ENCODE results near the gene NQO1. TPM values are rescaled to one million over a fixed set of nuclear protein-coding genes. Genes with fewer than 3 reads are reported as not detected.

The NQO1 gene
- total and polyA plus RNA-seq, 2 of the 13 experiments (the other 11 are each of a cell fraction or from before 2014, with no cell fraction given) = 464 to 1,060 TPM

GRCh38 chr16:69761983-69762813, 35.8 kb upstream of the NQO1 start, which contains the start of gene WWP2 (continued):
- TF ChIP-seq ZNF891 (CRISPR knock-in tag; IDR thresholded peaks at IDR 0.05) (peak; percentile 91), SPEN (CRISPR knock-in tag; IDR thresholded peaks at IDR 0.05; ENCODE audit: low read depth) (peak; percentile 80), ARHGAP35 (CRISPR knock-in tag; IDR thresholded peaks at IDR 0.05; ENCODE audit: borderline replicate concordance) (no peak), ZNF577 (CRISPR knock-in tag; IDR thresholded peaks at IDR 0.05; ENCODE audit: borderline replicate concordance, low read depth) (no peak), PCBP2 (optimal IDR thresholded peaks at IDR 0.05; ENCODE audit: low read depth, low read length, poor library complexity, severe bottlenecking) (no peak), SKI (IDR thresholded peaks at IDR 0.05; ENCODE audit: partially characterized antibody) (peak; percentile 38), ZBTB21 (CRISPR knock-in tag; IDR thresholded peaks at IDR 0.05) (peak; percentile 32; the same call in 1 of the 2 replicates), HNRNPUL1 (IDR thresholded peaks at IDR 0.05; ENCODE audit: low read depth, low read length) (no peak), ZNF740 (CRISPR knock-in tag; IDR thresholded peaks at IDR 0.05) (peak; percentile 9; the same call in 1 of the 2 replicates), ZNF263 (CRISPR knock-in tag; IDR thresholded peaks at IDR 0.05) (peak; percentile 73), NR2F1 (CRISPR knock-in tag; IDR thresholded peaks at IDR 0.05) (peak in 1 of 2 experiments; percentile 59; a peak in 1 of 4 replicates), ZNF337 (CRISPR knock-in tag; IDR thresholded peaks at IDR 0.05; ENCODE audit: borderline replicate concordance, low read depth) (no peak), SALL2 (CRISPR knock-in tag; IDR thresholded peaks at IDR 0.05) (peak; percentile 27), PCBP1 (IDR thresholded peaks at IDR 0.05; ENCODE audit: borderline replicate concordance, low read depth, low read length) (peak; percentile 87; the same call in 1 of the 2 replicates), SYNCRIP (IDR thresholded peaks at IDR 0.05; ENCODE audit: insufficient read depth, low read depth, low read length) (no peak)
- TF ChIP-seq, protein P1, sequence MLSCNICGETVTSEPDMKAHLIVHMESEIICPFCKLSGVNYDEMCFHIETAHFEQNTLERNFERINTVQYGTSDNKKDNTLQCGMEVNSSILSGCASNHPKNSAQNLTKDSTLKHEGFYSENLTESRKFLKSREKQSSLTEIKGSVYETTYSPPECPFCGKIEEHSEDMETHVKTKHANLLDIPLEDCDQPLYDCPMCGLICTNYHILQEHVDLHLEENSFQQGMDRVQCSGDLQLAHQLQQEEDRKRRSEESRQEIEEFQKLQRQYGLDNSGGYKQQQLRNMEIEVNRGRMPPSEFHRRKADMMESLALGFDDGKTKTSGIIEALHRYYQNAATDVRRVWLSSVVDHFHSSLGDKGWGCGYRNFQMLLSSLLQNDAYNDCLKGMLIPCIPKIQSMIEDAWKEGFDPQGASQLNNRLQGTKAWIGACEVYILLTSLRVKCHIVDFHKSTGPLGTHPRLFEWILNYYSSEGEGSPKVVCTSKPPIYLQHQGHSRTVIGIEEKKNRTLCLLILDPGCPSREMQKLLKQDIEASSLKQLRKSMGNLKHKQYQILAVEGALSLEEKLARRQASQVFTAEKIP (CRISPR knock-in tag; IDR thresholded peaks at IDR 0.05; ENCODE audit: borderline replicate concordance) = no peak
- TF ChIP-seq, protein P2, sequence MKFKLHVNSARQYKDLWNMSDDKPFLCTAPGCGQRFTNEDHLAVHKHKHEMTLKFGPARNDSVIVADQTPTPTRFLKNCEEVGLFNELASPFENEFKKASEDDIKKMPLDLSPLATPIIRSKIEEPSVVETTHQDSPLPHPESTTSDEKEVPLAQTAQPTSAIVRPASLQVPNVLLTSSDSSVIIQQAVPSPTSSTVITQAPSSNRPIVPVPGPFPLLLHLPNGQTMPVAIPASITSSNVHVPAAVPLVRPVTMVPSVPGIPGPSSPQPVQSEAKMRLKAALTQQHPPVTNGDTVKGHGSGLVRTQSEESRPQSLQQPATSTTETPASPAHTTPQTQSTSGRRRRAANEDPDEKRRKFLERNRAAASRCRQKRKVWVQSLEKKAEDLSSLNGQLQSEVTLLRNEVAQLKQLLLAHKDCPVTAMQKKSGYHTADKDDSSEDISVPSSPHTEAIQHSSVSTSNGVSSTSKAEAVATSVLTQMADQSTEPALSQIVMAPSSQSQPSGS (CRISPR knock-in tag; IDR thresholded peaks at IDR 0.05) = peak; percentile 46; the same call in 1 of the 2 replicates
- TF ChIP-seq, protein P3, sequence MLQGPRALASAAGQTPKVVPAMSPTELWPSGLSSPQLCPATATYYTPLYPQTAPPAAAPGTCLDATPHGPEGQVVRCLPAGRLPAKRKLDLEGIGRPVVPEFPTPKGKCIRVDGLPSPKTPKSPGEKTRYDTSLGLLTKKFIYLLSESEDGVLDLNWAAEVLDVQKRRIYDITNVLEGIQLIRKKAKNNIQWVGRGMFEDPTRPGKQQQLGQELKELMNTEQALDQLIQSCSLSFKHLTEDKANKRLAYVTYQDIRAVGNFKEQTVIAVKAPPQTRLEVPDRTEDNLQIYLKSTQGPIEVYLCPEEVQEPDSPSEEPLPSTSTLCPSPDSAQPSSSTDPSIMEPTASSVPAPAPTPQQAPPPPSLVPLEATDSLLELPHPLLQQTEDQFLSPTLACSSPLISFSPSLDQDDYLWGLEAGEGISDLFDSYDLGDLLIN (CRISPR knock-in tag; IDR thresholded peaks at IDR 0.05; ENCODE audit: borderline replicate concordance) = 0 out of 2 replicates have a peak, but pooled peaks have one; percentile 4
- TF ChIP-seq, protein P4, sequence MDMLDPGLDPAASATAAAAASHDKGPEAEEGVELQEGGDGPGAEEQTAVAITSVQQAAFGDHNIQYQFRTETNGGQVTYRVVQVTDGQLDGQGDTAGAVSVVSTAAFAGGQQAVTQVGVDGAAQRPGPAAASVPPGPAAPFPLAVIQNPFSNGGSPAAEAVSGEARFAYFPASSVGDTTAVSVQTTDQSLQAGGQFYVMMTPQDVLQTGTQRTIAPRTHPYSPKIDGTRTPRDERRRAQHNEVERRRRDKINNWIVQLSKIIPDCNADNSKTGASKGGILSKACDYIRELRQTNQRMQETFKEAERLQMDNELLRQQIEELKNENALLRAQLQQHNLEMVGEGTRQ (IDR thresholded peaks at IDR 0.05; ENCODE audit: low read depth, low read length) = peak; percentile 99
- TF ChIP-seq, protein P4 (CRISPR knock-in tag; IDR thresholded peaks at IDR 0.05; ENCODE audit: borderline replicate concordance) = peak; percentile 95; the same call in 1 of the 2 replicates

Measured in HepG2 (cell line).